Heart right ventricle (tissue), 16 donors: ENCODE results near the gene SELPLG. TPM values are rescaled to one million over a fixed set of nuclear protein-coding genes. Genes with fewer than 3 reads are reported as not detected.
"Not testable (repeated sequence)": the region's sequence is repeated elsewhere in the genome, so short reads cannot be mapped to it uniquely, and the experiment has no call there.

Experiments used
- ATAC-seq, 8 donors: fragments of 200-7000 bp; cut with Tn5 transposase; one replicate each; pipeline ENCODE4 v1.9.1; 2020; ENCODE audit warnings: mild to moderate bottlenecking in 8 of 8, moderate library complexity in 8 of 8, moderate number of reproducible peaks in 1 of 8
- DNase-seq, 2 donors: peaks; one replicate each; pipeline ENCODE4 v3.0.0-alpha.2; 2020
- H3K27ac ChIP-seq, 10 donors: fragments of 200-600 bp; sonication (generic) in 2 of 10; one replicate each; pipeline versions ENCODE4 v1.5.0 to v1.8.0; 2020 to 2022; ENCODE audit warnings: mild to moderate bottlenecking in 3 of 10
- H3K27me3 ChIP-seq, 7 donors: fragments of 200-600 bp; one replicate each; pipeline ENCODE4 v1.8.0; 2021 to 2022; ENCODE audit warnings: mild to moderate bottlenecking in 2 of 7
- H3K36me3 ChIP-seq, 9 donors: fragments of 200-600 bp; sonication (generic) in 1 of 9; one replicate each; pipeline versions ENCODE4 v1.5.0 to v1.8.0; 2020 to 2022; ENCODE audit warnings: mild to moderate bottlenecking in 2 of 9
- H3K4me1 ChIP-seq, 9 donors: fragments of 200-600 bp; sonication (generic) in 1 of 9; one replicate each; pipeline versions ENCODE4 v1.5.0 to v1.8.0; 2020 to 2022; ENCODE audit warnings: mild to moderate bottlenecking in 4 of 9
- H3K4me3 ChIP-seq, 10 donors: fragments of 200-600 bp; sonication (generic) in 2 of 10; one replicate each; pipeline versions ENCODE4 v1.5.0 to v1.8.0; 2020 to 2022; ENCODE audit warnings: mild to moderate bottlenecking in 7 of 10, moderate library complexity in 2 of 10
- H3K9me3 ChIP-seq, 11 donors: fragments of 200-600 bp in 10 of 11; sonication (generic) in 2 of 11; one replicate each; pipeline versions ENCODE4 v1.5.0 to v1.8.0; 2013 to 2022; ENCODE audit warnings: mild to moderate bottlenecking in 2 of 11, control low read depth in 1 of 11, moderate library complexity in 1 of 11
- WGBS, 2 donors: extraction: QIAGEN DNeasy Blood & Tissue Kit; methylation state at CpG; one replicate each; pipeline ENCODE4 v1.1.7; 2013; ENCODE audit warnings: inconsistent platforms in 1 of 2; 5-methylcytosine and 5-hydroxymethylcytosine counted together
- intact Hi-C, 10 donors: fragments of 100-400 bp; cut with DNase I; formaldehyde crosslinking; loops; one replicate each; pipeline versions ENCODE4 v1.11.1 to v1.14.2; 2022
- polyA plus RNA-seq, 2 donors: library from polyadenylated mRNA; stranded (reverse); fragments of 200-250 nt; gene quantifications; one replicate each; pipeline ENCODE4 v1.2.3, GENCODE V29; 2013
- total RNA-seq, 10 donors: library from RNA; stranded (reverse); fragmentation: NEBNext Ultra II Directional in 3 of 10; extraction: Animal tissue kit (Norgen Biotek cat#: 25700) in 3 of 10; gene quantifications; one replicate each; pipeline versions ENCODE4 v1.2.1 to v1.2.4, GENCODE V29; 2021 to 2023
- TF ChIP-seq, protein P1 (sequence below), 9 donors: fragments of 200-600 bp; sonication (generic) in 2 of 9; IDR thresholded peaks; one replicate each; pipeline versions ENCODE4 v1.5.0 to v1.8.0; 2021 to 2022; ENCODE audit warnings: antibody characterized with exemption in 9 of 9, mild to moderate bottlenecking in 5 of 9, moderate library complexity in 1 of 9
- donor health status: Arrhythmogenic right ventricular cardiomyopathy.
- donor health status: ischemic (EF 13 %, LVEDD 7.1; RV severe dilation, severe dysfunction).
- donor health status: healthy with polysubstance abuse.
- donor health status: DM: no; HTN: yes; CAD: no.
- donor health status: DM: no; HTN: no; CAD: no.
- donor health status: ischemic (EF 25% LVEDD 6.9; RV normal size, moderate dysfunction).
- donor health status: ischemic (EF 25% LVEDD 5.7; RV mildly dilated, moderate dysfunction).
- donor health status: healthy.
- donor health status: DM: yes; HTN: yes; CAD: no.
- donor health status: Ischemic cardiomyopathy.
- donor health status: ischemic (EF 35%, LVEDD 5.7; RV mildly dilated, moderate dysfunction).
- donor health status: nonischemic (EF 11% LVEDD 7.7; RV severe dilation, severe dysfunction).
- donor health status: DM: yes; HTN: yes; CAD: no.
- donor health status: PGD.
- donor health status: ischemic (EF 29% LVEDD 5.4; RV normal size, mild dysfunction).
- donor health status: nonischemic (EF 23%, LVEDD 6.1; RV moderate dilation, normal function).

SELPLG gene
- total and polyA plus RNA-seq, 12 donors = 0.88 to 17.6 (median 2.4) TPM

DNA sequence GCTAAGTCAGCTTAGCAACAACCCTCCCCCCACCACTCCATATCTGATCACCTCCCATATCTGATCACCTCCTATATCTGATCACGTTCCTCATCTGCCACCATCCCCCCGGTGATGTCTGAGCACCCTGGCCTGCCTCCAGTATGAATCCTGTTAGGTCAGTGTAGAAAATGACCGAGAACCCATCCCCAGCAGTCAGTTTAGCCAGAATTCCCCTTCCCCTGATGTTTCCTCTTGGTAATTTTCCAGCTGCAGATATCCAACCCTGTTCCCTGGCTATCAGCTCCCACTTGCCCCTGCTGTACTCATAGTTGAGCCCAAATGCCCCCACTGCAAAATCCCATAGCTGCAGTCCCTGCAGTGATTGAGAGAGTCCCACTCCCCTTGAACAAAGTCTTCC, 12.5 kb downstream of the SELPLG start:
- H3K27ac ChIP-seq = peak overlapping the region in 1 of 10 donors; percentile 53
- H3K27me3 ChIP-seq = no peaks in the 10 kb centered on the region
- ATAC-seq (no peak), DNase-seq (no peak)
- H3K9me3 ChIP-seq = no peaks in the 10 kb centered on the region
- 44 to 60% methylated on average over 3 of the region's 3 CpGs for WGBS, 2 donors
- TF ChIP-seq, protein P1, sequence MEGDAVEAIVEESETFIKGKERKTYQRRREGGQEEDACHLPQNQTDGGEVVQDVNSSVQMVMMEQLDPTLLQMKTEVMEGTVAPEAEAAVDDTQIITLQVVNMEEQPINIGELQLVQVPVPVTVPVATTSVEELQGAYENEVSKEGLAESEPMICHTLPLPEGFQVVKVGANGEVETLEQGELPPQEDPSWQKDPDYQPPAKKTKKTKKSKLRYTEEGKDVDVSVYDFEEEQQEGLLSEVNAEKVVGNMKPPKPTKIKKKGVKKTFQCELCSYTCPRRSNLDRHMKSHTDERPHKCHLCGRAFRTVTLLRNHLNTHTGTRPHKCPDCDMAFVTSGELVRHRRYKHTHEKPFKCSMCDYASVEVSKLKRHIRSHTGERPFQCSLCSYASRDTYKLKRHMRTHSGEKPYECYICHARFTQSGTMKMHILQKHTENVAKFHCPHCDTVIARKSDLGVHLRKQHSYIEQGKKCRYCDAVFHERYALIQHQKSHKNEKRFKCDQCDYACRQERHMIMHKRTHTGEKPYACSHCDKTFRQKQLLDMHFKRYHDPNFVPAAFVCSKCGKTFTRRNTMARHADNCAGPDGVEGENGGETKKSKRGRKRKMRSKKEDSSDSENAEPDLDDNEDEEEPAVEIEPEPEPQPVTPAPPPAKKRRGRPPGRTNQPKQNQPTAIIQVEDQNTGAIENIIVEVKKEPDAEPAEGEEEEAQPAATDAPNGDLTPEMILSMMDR (IDR thresholded peaks at IDR 0.05) = no peak
- no peak overlapping the region for H3K4me3 ChIP-seq
- intact Hi-C loops = no loop called here
- peaks cover 0 to 61% (median 14%) of the 10 kb centered on the region in 9 donors for H3K4me1 ChIP-seq
- H3K36me3 ChIP-seq = peaks cover 0 to 38% (median 0%) of the 10 kb centered on the region in 9 donors

DNA sequence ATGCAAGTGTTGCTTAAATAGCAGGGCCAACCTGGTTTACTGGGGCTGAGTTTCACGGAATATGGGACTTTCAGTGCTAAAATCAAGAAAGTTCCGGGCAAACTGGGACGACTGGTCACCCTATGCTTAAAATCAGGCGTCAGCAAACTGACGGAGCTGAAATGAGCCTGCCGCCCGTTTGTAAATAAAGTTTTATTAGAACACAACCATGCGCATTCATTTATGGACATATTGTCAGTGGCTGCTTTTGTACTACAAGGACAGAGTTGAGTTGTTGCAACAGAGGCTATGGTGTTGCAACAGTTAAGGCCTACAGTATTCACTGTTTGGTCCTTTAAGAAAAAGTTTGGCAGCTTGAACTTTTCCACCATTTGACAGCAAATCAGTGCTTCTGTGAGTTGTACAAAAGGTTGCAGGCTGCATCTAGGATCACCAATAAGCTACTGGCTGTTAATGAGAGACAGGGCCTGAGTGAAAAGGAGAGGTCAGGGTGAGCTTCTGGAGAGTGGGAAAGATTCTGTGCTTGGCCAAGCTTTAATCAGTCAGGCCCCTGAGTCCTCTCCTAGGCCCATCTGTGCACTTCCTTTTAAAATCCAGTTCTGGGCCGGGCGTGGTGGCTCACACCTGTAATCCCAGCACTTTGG, 13.3 kb downstream of the SELPLG start:
- intact Hi-C loops = no loop called here
- peak overlapping the region in 1 of 10 donors; percentile 53 for H3K27ac ChIP-seq
- TF ChIP-seq, protein P1 (IDR thresholded peaks at IDR 0.05) = no peak

DNA sequence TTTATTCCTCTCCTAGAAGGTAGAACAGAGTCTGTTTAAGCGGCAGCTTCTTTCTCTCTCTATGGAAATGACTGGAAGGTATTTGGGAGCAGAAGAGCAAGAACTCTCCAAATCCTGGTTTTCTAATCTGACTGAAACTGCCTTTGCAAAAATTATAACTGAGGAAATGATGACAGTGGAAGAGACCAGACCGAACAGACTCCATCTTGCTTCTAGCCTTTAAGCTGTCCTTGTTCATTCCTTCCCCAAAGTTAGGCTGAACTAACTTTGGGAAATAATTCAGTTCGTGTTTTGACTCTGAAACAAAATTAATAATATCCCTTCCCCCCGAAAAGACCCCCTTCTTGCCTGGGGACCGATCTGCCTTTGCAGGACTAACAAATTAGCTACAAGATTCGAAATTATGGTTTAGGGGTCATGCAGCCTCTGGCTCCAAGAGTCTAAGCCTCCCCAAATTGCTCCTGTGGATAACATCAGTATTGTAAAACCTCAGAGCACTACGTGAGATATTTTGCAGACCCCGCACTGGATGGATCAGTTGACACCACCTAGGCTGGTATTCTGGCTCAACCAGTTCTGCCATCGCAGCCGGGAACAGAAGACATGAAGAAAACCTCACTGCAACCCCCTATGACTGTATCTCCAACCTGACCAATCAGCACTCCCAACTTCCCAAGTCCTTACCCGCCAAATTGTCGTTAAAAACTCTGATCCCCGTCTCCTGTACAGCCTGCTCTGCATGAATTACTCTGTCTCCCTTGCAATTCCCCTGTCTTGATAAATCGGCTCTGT, 14.1 kb downstream of the SELPLG start:
- intact Hi-C loops = loop anchor here in 6 of 10 donors (2.0 to 10.0 kb wide), 4 partner anchors 47 to 475 kb away; partner anchors contain the start of genes ISCU (in 2 of the 6), ALKBH2 (in 1 of the 6) and UNG (in 1 of the 6)

More for the DNA sequence above, 13.3 kb downstream of the SELPLG start:
- no peaks in the 10 kb centered on the region for H3K27me3 ChIP-seq
- H3K36me3 ChIP-seq = peaks cover 0 to 32% (median 0%) of the 10 kb centered on the region in 9 donors
- WGBS, 2 donors = 93 to 96% methylated on average over 10 of the region's 10 CpGs
- no peak for ATAC-seq
- no peak overlapping the region for H3K4me3 ChIP-seq
- DNase-seq = no peak
- peaks cover 0 to 8% (median 0%) of the 10 kb centered on the region in 11 donors for H3K9me3 ChIP-seq
- H3K4me1 ChIP-seq = peaks cover 0 to 60% (median 14%) of the 10 kb centered on the region in 9 donors

DNA sequence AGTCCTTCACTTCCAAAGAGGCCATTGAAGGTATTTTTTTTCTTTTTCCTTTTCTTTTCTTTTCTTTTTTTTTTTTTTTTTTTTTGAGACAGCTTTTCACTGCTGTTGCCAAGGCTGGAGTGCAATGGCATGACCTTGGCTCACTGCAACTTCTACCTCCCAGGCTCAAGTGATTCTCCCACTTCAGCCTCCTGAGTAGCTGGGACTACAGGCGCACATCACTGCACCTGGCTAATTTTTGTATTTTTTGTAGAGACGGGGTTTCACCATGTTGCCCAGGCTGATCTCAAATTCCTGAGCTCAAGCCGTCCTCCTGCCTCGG, 14.8 kb downstream of the SELPLG start:
- H3K4me3 ChIP-seq, DNase-seq, H3K27ac ChIP-seq, H3K9me3 ChIP-seq, ATAC-seq, H3K27me3 ChIP-seq: not testable (repeated sequence)
- H3K36me3 ChIP-seq = peaks cover 0 to 27% (median 0%) of the 10 kb centered on the region in 9 donors
- intact Hi-C loops = loop anchor here in 7 of 10 donors (1.0 to 10.0 kb wide), 5 partner anchors 47 to 476 kb away; partner anchors contain the start of genes ISCU (in 2 of the 7), ALKBH2 (in 1 of the 7) and UNG (in 1 of the 7)
- WGBS, 2 donors = 89 to 93% methylated on average over 4 of the region's 4 CpGs
- H3K4me1 ChIP-seq = peaks cover 0 to 61% (median 14%) of the 10 kb centered on the region in 9 donors

More for the DNA sequence above, 14.1 kb downstream of the SELPLG start:
- peaks cover 0 to 8% (median 0%) of the 10 kb centered on the region in 11 donors for H3K9me3 ChIP-seq
- H3K4me1 ChIP-seq = peaks cover 0 to 60% (median 14%) of the 10 kb centered on the region in 9 donors
- H3K4me3 ChIP-seq = no peak overlapping the region
- H3K36me3 ChIP-seq = peaks cover 0 to 32% (median 0%) of the 10 kb centered on the region in 9 donors
- TF ChIP-seq, protein P1 (IDR thresholded peaks at IDR 0.05) = no peak
- H3K27ac ChIP-seq = peak overlapping the region in 1 of 10 donors; percentile 53
- ATAC-seq = no peak
- no peak for DNase-seq
- 88 to 89% methylated on average over 14 of the region's 14 CpGs for WGBS, 2 donors
- no peaks in the 10 kb centered on the region for H3K27me3 ChIP-seq
